ENCODE results near the gene HINT1. TPM values are rescaled to one million over a fixed set of nuclear protein-coding genes. Genes with fewer than 3 reads are reported as not detected.
"Not testable (repeated sequence)": the region's sequence is repeated elsewhere in the genome, so short reads cannot be mapped to it uniquely, and the experiment has no call there.

HINT1 gene
- polyA plus RNA-seq (ENCODE audit: insufficient read length) = 311 TPM

DNA sequence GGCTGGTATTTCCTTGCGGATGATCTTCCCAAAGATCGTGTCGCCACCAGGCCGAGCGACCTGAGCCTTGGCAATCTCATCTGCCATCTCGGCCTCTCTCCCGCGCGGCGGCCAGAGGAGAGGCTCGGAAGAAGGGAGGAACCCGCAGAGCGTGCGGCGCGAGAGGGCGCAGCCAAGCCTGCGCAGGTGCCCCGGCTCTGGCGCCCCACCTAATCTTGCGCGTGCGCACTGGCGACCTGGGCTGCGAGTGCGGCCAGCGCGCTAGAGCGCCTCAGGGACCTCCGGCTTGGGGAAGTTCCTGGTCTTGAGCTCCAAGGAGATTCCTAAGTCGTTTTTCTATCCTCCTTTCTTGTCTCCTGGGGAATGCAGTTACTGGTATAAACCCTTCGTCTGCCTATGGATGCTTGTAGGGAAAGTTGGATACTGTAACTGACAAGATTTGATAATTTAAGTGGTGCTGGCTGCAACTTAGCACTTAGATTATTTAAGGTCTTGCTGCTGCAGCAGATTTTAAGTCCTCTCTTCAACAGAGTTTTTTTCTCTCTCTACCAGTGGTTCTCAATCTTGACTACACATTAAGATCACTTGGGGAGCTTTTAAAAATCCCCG is at the start of gene HINT1:
Gene HINT1 (minus strand): TSS at position 138 of the 609 bp plus-strand sequence. CDS start 51 bp downstream, at position 87.
- peak; percentile 93 for DNase-seq

- no peak for DNase-seq
Observed at GRCh38 chr5:131214609-131215227, 49.7 kb upstream of the HINT1 start.

DNA sequence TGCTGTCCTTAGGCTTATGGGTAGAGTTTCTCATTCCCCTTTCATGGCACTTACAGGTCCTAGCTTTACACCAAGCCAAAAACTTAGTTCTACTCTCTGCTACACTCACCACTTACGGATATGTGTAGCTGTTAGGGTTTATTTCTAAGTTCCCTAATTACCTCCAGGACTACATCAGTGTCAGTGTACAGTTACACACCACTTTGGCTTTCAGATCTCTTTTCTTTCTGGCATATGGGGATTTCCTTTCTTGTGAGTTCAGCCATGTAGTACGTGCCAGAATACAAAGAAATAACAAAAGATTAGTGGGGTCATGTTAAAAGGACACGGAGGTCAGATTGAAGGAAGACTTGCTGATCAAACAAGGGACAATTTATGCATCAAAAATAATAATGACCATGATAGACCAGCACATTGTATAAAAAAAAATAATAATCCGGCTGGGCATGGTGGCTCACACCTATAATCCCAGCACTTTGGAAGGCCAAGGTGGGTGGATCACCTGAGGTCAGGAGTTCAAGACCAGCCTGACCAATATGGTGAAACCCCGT is 47.5 kb upstream of the HINT1 start:
- no peak for DNase-seq

GRCh38 chr5:131211669-131212068 is 46.6 kb upstream of the HINT1 start:
- no peak for DNase-seq

DNA sequence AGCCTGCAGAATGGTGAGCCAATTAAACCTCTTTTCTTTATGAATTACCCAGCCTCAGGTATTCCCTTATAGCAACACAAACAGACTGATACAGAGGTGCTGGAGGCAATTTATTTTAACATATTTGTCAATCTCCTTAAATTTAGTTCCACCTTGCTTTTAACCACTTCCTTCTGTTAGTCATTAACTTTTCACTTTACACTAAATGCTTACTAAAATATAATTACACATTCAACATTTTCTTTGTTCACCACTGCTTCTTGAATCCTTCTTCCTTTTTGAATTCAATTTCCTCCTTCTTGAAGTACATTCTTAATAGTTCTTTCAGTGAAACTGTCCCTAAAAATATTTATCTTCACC is 45.1 kb upstream of the HINT1 start:
- DNase-seq = no peak

DNA sequence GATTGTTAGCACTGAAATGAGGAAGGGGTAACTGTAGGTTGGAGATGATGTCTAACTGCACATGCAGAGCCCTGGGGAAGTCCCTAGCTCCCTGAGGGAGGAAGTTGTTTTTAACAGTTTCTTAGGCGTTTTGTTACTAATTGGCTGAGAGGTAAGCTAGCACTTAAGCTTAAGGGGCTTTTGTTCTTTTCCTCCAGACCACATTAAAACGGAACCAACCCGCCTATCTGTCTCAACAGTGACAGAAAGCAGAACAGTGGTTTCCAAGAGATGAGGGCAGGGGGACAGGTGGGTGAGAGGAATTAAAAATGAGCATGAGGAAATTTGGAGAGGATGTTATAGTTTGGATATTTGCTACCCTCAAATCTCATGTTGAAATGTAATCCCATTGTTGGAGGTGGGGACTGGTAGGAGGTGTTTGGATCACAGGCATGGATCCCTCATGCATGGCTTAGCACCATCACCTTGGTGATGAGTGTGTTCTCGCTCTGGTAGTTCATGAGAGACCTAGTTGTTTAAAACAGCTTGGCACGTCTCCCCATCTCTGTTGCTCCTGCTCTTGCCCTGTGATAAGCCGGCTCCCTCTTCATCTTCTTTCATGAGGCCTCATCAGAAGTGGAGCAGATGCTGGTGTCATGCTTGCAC is 44.6 kb upstream of the HINT1 start:
- DNase-seq = no peak

GRCh38 chr5:131209175-131209505 is 44.1 kb upstream of the HINT1 start:
- no peak for DNase-seq

DNA sequence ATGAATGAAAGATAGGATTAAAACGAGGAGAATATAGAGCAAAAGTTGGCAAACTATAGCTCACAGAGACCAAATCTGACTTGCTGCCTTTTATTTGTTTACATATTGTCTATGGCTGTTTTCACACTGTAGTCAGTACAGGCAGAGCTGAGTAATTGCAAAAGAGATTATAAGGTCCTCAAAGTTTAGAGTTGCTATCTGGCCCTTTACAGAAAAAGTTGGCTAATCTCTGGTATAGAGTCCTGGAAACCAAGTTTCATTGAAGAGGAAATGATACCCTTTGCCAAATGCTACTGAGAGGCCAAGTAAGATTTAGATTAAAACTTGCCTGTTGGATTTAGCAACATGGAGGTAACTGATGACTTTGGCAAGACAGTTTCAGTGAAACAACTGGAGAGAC is 41.7 kb upstream of the HINT1 start:
- DNase-seq = no peak

GRCh38 chr5:131206061-131206460 is 41.0 kb upstream of the HINT1 start:
- DNase-seq = no peak

GRCh38 chr5:131204964-131205363 is 39.9 kb upstream of the HINT1 start:
- no peak for DNase-seq

DNA sequence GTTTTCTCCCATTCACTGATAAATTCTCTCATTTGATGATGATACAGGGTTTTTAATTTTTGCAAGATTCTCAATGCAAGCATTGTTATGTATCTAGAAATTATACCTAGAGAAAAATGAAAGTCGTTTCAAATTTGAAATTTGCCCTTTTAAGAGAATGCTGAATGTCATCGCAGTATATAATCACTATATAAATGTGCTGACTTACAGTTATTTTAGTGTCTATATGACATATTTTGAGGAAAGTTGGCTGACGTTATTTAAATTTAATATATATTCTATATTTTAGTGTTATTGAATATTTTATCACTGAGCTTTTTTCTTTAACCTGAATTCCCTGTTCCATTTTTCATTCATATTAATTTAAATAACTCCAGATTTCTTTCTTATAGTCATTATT is 35.5 kb upstream of the HINT1 start:
- no peak for DNase-seq

- no peak for DNase-seq
Observed at GRCh38 chr5:131198625-131199024, 33.6 kb upstream of the HINT1 start.

- DNase-seq = no peak
Observed at GRCh38 chr5:131196331-131196730, 31.3 kb upstream of the HINT1 start.

- no peak for DNase-seq
Observed at GRCh38 chr5:131195696-131196095, 30.6 kb upstream of the HINT1 start.

DNA sequence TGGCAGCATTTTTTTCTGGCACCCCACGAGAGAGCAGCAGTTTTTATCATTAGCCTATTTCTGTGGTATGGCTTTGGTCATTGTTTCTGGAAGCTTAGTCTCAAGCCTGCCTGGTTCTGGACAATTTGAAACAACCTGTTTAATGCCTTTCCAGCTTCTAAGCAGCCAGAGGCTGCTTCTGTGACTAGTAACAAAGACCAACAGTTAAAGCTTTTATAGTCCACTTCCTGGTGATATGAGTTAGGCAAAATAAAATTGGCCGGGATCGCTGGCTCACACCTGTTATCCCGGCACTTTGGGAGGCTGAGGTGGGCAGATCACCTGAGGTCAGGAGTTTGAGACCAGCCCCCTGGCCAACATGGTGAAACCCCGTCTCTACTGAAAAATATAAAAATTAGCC is 29.7 kb upstream of the HINT1 start:
- DNase-seq = no peak

DNA sequence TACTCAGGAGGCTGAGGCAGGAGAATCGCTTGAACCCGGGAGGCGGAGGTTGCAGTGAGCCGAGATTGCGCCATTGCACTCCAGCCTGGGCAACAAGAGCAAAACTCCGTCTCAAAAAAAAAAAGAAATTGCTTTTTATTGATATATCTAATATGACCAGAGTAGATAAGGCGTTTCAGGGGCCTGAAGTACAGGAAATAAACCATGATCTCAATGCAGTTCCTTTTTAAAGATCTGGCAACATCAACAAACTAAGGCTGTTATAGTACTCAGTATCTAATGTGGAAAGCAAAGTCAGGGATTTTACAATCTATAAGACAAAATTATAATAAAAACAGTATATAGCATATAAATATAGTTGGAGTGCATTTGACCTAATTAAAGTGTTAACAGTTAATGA is 28.8 kb upstream of the HINT1 start:
- DNase-seq = not testable (repeated sequence)

GRCh38 chr5:131193106-131193505 is 28.1 kb upstream of the HINT1 start:
- DNase-seq = no peak

GRCh38 chr5:131186561-131187256 is 21.7 kb upstream of the HINT1 start:
- no peak for DNase-seq

DNA sequence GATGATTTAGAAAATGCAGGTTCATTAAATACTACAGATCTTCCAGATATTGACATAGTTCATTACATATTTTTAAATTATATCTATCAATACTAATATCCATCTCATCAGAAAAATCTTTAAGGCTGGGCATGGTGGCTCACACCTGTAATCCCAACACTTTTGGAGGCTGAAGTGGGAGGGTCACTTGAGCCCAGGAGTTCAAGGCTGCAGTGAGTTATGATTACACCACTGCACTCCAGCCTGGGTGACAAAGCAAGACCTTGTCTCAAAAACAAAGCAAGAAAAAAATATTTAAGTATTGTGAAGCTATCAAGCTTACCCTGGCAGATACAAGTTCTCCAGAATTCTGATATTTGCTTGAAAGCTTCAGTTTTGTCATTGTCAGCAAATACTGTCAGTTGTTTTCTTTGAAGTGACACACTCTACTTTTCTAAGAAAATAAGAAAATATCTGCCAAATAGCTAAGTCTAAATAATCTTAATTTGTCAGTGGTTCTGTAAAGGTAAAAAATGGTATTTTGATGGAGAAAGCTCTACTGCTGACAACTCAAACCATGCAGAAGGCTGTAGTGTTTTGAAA is 20.6 kb upstream of the HINT1 start:
- DNase-seq = no peak

DNA sequence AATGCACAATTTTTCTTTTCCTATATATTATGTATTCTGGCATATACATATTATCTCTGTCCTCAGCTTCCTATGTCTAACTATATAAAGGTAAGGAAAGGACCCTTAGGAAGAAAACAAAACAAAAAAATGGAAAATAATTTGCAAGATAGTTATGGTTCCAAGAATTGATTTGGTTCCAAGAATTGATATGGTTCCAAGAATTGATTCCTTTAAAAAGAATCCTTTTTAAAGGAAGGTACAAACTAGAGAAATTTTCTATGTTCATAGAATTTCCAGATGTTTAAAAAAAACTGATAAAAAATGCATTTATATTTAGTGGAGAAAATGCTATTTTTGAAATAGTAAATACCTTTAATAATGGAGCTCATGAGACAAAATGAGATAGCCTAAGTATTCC is 17.8 kb upstream of the HINT1 start:
- no peak for DNase-seq

- DNase-seq = no peak
Observed at GRCh38 chr5:131180407-131180806, 15.4 kb upstream of the HINT1 start.

DNA sequence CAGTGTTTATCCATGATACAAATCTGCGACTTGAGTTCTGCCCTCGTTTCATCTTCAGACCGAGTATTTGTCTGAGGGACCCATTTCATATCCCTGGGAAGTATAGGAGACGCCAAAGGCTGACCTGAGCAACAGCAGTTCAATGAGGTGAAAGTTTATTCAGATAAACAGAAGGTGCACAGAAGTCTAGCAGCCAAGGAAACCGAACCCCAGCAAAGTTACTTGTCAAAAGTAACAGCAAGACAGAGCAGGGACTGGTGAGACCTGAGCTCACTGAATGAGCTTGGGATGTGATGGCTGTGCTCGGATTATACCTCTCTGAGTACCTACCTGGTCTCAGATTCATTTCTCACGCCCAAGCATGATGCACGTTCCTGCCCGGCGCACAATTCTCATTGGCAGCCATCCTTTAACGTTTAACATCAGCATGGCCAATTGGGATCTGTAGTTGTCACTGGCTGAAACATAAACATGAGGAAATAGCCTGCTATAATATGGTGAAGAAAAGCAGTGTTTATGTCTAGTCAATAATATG is 6.3 kb upstream of the HINT1 start:
- no peak for DNase-seq

Data from hindlimb muscle (tissue), 1 donor.